Measurements from ENCODE around the gene FCGR1A.
"Not testable (repeated sequence)": the region's sequence is repeated elsewhere in the genome, so short reads cannot be mapped to it uniquely, and the experiment has no call there.

GRCh38 chr1:149734692-149735091 is 47.8 kb upstream of the FCGR1A start:
- TF ChIP-seq, protein P1, sequence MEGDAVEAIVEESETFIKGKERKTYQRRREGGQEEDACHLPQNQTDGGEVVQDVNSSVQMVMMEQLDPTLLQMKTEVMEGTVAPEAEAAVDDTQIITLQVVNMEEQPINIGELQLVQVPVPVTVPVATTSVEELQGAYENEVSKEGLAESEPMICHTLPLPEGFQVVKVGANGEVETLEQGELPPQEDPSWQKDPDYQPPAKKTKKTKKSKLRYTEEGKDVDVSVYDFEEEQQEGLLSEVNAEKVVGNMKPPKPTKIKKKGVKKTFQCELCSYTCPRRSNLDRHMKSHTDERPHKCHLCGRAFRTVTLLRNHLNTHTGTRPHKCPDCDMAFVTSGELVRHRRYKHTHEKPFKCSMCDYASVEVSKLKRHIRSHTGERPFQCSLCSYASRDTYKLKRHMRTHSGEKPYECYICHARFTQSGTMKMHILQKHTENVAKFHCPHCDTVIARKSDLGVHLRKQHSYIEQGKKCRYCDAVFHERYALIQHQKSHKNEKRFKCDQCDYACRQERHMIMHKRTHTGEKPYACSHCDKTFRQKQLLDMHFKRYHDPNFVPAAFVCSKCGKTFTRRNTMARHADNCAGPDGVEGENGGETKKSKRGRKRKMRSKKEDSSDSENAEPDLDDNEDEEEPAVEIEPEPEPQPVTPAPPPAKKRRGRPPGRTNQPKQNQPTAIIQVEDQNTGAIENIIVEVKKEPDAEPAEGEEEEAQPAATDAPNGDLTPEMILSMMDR (IDR thresholded peaks at IDR 0.05), result not testable (repeated sequence)
- not testable (repeated sequence) for TF ChIP-seq POLR2A (IDR thresholded peaks at IDR 0.05)
